Mammary epithelial cell (primary cell): Measurements from ENCODE around the gene EXOC3.

Source experiments
- CTCF ChIP-seq, 2 donors: IDR thresholded peaks in 1 of 2; conservative IDR thresholded peaks in 1 of 2; 2 replicates each; pipeline ENCODE4 v1.5.1; 2011 to 2012; ENCODE audit warnings: inconsistent platforms in 2 of 2, low read length in 2 of 2, mild to moderate bottlenecking in 2 of 2, control low read depth in 1 of 2, low read depth in 1 of 2; ENCODE audit not compliant: insufficient read depth in 1 of 2; ENCODE audit errors: extremely low read depth in 1 of 2
- EZH2 ChIP-seq: IDR thresholded peaks from 2 replicates; pipeline ENCODE4 v1.6.1; 2012; ENCODE audit warnings: low read length, inconsistent platforms, borderline replicate concordance

GRCh38 chr5:435961-436640, 6.9 kb upstream of the EXOC3 start:
- TF ChIP-seq EZH2 (no peak), CTCF (conservative IDR thresholded peaks at IDR 0.05 in 1 of 2, IDR thresholded peaks at IDR 0.05 in 1 of 2; ENCODE audit: extremely low read depth in 1 of 2, insufficient read depth in 1 of 2, low read depth in 1 of 2, low read length in 2 of 2) (peak; percentile 35 to 59)
